Measurements from ENCODE around the gene FMNL2. TPM values are rescaled to one million over a fixed set of nuclear protein-coding genes. Genes with fewer than 3 reads are reported as not detected.

FMNL2 gene
- total RNA-seq, 1 experiment from 2014 or later: 33.6 TPM

DNA sequence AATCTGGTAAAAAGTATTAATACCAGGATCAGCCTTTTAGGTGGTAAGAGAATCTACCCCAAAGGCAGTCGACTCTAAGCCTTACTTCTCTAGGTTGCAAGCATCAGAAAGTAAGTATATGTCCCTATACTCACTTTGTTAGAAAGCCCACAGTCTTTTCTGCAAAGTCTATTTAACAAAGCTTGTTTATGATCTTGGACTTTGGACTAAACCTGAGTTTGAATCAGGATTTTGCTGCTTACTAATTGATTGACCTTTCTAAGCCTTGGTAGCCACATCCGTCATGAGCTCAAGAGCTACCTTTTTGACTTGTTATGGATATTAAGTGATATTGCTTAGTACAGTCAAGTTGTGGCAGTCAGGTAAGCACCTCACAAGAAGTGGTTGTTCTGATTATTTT lies 18.4 kb downstream of the FMNL2 start:
- WGBS (ENCODE audit: extremely low coverage, insufficient read length, low lambda C conversion rate): no CpG with 5 or more reads among the region's 2 CpGs
- H3K4me3 Mint-ChIP-seq: no peak overlapping the region
- Histone ChIP-seq H2AFZ (ENCODE audit: low read length) (no peak overlapping the region), H4K5ac (ENCODE audit: insufficient read length, low read depth, low read length) (no peak overlapping the region), H3K4me2 (ENCODE audit: insufficient read depth, insufficient read length, low read length) (no peak overlapping the region), H2AK5ac (ENCODE audit: insufficient read length, low read length) (no peak overlapping the region), H3K27me3 (ENCODE audit: insufficient read depth, low read length) (no peaks in the 10 kb centered on the region), H2BK12ac (ENCODE audit: insufficient read length, low read depth, low read length) (no peak overlapping the region), H3K9me3 (ENCODE audit: control insufficient read depth, low read depth, low read length) (no peaks in the 10 kb centered on the region), H3K23ac (ENCODE audit: insufficient read length, low read depth, low read length) (no peak overlapping the region), H3T11ph (ENCODE audit: low read length) (no peak overlapping the region), H3K4me1 (ENCODE audit: insufficient read depth, low read length) (no peaks in the 10 kb centered on the region; the same call in 1 of the 2 replicates), H2BK15ac (ENCODE audit: low read depth, low read length) (no peak overlapping the region), H4K91ac (ENCODE audit: insufficient read length, low read depth, low read length) (no peak overlapping the region), H4K8ac (replicated peaks; ENCODE audit: insufficient read length, low read depth, low read length) (no peak overlapping the region), H3K79me2 (ENCODE audit: insufficient read depth, low read length) (peaks cover 5% of the 10 kb centered on the region; the same call in 1 of the 2 replicates), H3K14ac (ENCODE audit: insufficient read depth, low read length) (no peak overlapping the region), H2BK20ac (ENCODE audit: low read depth, low read length, poor library complexity, severe bottlenecking) (no peak overlapping the region), H3K18ac (ENCODE audit: insufficient read length, low read depth, low read length) (no peak overlapping the region), H4K20me1 (ENCODE audit: control insufficient read depth, insufficient read depth, insufficient read length) (no peaks in the 10 kb centered on the region), H3K27ac (ENCODE audit: insufficient read length, low read depth, low read length) (no peak overlapping the region), H2BK5ac (ENCODE audit: insufficient read length, low read length) (no peak overlapping the region), H3K56ac (ENCODE audit: insufficient read length, low read depth, low read length) (no peak overlapping the region), H3K9ac (ENCODE audit: extremely low read depth, insufficient read length, low read length) (no peak overlapping the region), H2BK120ac (ENCODE audit: low read depth, low read length, poor library complexity, severe bottlenecking) (no peak overlapping the region), H3K23me2 (ENCODE audit: insufficient read length, low read depth, low read length, poor library complexity, severe bottlenecking) (no peaks in the 10 kb centered on the region), H3K79me1 (ENCODE audit: insufficient read depth, low read depth, low read length, poor library complexity, severe bottlenecking) (peaks cover 5% of the 10 kb centered on the region), H3K4ac (ENCODE audit: low read depth, low read length) (no peak overlapping the region)
- H3K27me3 Mint-ChIP-seq (ENCODE audit: low read depth): no peaks in the 10 kb centered on the region; the same call in 1 of the 2 replicates
- peaks cover 7 to 10% (median 8%) of the 10 kb centered on the region in 3 experiments; a peak in 6 of 7 replicates for H3K36me3 Mint-ChIP-seq (ENCODE audit: insufficient read depth in 1 of 3, low read depth in 3 of 3)
- peaks cover 0 to 2% of the 10 kb centered on the region in 2 experiments; a peak in 2 of 5 replicates for H3K9me3 Mint-ChIP-seq
- H3K27ac Mint-ChIP-seq: no peak overlapping the region
- TF ChIP-seq CTCF (conservative IDR thresholded peaks at IDR 0.05): no peak
- no peak for DNase-seq
- peaks cover 6 to 10% of the 10 kb centered on the region in 2 experiments; a peak in 3 of 4 replicates for H3K4me1 Mint-ChIP-seq

Data from H9 (cell line).